KG1 (cell line): ENCODE results near the gene TRNAU1AP.
"Not testable (repeated sequence)": the region's sequence is repeated elsewhere in the genome, so short reads cannot be mapped to it uniquely, and the experiment has no call there.

ENCODE experiments used
- DNase-seq: peaks from one replicate; lab custom pipeline; 2025; lab: John Stamatoyannopoulos, UW

The TRNAU1AP gene

DNA sequence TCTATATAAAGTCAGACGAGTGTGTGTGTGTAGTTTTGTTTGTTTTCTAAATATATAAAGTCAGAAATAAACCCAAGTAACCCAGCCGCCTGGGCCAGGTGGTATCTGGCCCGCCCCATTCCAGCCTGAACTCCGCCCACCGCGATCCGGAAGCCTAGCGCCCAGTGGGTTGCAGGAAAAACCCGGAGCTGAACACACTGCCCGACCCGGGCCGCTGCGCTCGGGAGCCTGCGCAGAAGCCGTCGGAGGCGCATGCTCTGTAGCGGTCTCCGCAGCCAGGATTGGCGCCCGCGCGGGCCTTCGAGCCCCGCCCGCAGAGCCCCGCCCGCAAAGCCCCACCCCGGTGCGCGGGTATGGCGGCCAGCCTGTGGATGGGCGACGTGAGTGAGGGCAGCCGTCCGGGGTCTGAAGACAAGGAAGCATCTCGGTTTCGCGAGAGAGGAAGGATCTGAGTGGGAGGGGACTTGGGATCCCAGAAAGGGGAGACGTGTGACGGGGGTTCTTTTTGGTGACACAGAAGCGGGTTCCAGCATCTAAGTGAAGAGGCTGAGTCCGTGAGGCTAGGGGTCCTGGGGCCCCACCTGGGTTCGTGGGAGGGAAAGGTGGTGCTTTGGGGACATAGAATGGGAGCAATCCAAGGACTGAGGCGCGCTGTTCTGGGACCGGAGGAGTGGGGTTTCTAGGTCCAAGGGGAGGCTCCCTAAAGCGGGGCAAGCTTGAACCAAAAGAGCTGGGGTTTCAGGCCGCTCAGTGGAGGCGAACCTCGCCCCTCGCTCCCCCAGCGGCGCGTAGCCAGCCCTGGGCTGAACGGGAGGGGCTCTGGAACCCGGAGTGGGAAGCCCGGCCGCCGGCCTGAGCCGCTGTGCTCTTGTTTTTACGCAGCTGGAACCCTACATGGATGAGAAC is at the start of gene TRNAU1AP:
TSS of gene TRNAU1AP (plus strand) at position 328 of the 906 bp plus-strand sequence. CDS start at position 354, 26 bp downstream.
- DNase-seq = peak; percentile 95

DNA sequence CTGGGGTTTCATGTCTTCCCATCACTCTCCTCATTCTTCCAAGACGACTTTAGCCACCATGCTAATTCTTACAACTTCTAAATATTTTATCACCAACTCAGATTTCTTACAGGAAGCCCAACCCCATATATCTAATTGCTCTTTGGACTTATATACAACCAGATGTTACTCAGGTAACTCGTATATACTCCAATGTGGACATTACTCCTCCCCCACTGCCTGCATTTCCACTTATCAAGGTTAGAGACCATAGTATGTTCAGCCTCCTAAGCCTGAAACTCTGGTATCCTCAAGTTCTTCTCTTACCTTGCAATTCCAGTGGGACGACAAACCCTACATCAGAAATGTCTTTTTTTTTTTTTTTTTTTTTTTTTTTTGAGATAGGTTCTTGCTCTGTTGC is 49.8 kb upstream of the TRNAU1AP start:
- no peak for DNase-seq

DNA sequence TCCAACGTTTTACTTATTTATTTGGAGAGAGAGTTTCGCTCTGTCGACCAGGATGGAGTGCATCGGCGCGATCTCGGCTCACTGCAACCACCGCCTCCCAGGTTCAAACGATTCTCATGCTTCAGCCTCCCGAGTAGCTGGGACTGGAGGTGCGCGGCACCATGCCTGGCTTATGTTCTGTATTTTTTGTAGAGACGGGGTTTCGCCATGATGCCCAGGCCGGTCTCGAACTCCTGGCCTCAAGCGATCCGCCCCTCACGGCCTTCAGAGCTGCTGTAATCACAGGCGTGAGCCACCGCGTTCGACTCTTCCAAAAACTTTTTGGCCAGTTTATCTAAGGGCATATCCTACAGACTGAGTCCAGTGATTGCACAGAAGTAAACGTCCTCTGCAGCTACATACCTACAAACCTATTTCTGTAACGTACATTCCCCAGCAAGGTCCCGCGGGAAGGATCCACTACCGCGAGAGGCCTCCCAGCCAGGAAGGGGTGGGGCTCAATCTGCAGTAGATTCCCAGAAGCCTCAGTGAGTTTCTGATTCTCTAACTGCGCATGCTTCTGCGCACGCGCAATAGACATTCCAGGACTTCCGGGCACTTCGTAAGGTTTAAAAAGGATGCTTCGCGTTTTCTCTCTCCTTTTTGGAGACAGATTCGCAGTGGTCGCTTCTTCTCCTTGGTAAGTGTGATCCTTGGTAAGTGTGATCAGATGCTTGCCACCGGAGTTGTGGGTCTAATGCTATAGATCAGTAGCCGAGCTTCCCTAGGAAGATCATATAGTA is 47.3 kb upstream of the TRNAU1AP start, which contains the start of gene RCC1:
TSS of gene RCC1 (plus strand) at position 638 of the 782 bp plus-strand sequence. CDS start 23,824 bp downstream, outside the sequence.
- DNase-seq = peak; percentile 97

DNA sequence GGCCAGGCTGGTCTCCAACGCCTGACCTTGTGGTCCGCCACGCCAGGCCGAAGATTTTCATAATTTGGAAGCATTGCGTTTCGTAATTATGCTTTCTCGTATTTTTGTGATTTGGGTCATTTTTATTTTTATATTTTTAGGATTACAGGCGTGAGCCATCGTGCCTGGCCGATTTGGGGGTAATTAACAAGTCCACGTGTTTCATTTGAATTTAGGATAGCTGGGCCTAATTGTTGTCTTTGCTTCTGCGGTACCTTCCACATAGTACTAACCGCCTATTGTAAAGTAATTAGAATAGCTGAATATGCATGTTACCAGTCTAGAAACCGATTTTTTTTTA is 46.0 kb upstream of the TRNAU1AP start:
- DNase-seq = no peak

DNA sequence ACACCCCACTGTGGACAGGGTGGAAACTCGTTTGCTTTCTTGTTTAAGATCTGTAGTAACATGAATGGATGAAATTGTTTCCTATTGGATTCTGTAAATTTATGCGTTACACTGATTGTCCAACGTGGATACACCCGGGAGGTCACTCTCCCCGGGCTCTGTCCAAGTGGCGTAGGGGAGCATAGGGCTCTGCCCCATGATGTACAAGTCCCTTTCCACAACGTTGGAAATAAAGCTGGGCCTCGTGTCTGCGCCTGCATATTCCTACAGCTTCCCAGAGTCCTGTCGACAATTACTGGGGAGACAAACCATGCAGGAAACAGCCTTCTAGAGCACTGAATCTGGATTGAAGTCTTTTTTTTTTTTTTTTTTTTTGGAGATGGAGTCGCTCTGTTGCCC is 45.6 kb upstream of the TRNAU1AP start:
- DNase-seq = no peak

DNA sequence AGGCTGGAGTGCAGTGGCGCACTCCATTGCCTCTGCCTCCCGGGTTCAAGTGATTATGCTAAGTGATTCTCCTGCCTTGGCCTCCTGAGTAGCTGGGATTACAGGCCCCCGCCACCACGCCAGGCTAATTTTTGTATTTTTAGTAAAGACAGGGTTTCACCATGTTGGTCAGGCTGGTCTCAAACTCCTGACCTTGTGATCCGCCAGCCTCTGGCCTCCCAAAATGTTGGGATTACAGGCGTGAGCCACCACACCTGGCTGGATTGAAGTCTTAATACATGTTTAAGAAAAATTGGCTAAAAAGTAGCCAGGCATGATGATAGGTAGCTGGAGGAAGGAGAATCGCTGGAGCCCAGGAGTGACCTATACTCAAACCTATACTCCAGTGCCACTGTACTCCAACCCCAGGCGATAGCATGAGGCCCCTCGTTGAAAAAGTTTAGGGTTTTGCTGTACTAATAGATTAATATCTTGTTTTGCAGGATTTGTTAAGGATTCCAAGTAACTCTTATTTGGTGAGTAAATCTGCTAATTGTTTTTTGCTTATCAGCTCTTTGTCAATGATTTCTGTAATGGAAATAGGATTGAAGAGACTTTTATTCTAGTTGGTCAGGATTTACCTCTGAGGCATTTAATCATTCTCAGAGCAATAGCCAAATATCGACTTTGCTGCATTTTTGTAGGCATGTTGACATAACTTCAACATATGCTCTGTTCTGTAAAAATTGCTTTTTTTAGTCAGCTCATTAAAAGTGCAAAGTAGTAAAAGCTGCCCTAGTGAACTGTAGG is 45.0 kb upstream of the TRNAU1AP start:
- DNase-seq = no peak

DNA sequence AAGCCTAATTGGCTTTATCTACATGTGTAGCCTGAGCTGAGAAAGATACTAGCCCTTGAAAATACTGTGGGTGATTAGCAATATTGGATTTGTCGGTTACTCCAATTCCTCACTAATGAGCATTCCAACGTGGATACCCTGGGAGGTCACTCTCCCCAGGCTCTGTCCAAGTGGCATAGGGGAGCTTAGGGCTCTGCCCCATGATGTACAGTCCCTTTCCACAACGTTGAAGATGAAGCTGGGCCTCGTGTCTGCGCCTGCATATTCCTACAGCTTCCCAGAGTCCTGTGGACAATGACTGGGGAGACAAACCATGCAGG is 44.5 kb upstream of the TRNAU1AP start:
- no peak for DNase-seq

DNA sequence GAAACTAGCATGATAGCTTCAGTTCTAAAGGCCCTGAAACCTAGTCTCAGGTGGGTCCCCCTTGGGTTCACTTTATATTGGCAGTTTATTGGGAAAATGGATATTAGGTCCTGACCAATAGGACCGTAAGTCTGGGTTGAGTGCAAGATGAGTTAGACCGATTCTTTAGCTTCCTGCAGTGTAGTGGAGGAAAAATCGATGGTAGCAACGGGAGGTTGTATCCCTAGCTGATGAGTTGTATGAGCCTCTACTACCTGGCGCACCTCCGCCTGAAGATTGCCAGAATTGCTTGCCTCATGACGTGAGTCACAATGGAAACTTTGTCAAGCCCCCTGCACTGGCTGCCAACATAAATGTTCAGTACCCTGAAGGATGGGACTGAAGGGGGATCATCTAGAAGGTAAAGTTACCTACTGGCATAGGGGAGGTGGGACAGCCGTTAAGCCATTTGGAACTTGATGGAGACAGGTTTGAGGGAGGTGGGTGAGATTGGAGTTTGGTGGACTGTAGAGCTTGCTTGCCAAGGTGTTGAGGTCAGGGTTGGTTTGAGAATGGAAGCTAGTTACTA is 43.1 kb upstream of the TRNAU1AP start:
- no peak for DNase-seq

DNA sequence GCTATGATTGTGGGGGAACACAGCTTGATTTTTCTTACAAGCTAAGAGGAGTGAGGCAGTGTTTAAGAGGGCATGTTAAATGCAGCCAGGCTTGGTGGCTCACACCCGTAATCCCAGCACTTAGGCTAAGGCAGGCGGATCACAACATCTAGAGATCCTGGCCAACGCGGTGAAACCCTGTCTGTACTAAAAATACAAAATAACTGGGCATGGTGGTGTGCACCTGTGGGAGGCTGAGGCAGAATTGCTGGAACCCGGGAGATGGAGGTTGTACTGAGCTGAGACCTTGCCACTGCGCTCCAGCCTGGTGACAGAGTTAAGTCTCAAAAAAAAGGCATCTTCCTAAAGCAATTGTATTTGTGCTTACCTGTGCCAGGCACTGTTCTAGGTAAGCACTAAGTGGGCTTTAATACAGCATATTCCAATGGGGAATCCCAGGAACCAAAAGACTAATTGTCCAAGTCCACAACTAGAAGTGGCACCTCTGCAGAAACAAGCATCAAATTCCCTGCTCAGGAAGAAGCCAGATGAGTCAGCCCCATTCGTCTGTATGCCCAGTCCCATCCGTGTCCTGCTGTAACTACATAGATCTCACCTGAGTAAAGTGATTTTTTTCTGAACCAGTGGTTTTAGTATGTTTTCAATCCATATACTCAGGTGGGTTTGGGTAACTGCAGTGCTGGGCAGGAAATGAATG is 42.5 kb upstream of the TRNAU1AP start:
- peak; percentile 36 for DNase-seq

DNA sequence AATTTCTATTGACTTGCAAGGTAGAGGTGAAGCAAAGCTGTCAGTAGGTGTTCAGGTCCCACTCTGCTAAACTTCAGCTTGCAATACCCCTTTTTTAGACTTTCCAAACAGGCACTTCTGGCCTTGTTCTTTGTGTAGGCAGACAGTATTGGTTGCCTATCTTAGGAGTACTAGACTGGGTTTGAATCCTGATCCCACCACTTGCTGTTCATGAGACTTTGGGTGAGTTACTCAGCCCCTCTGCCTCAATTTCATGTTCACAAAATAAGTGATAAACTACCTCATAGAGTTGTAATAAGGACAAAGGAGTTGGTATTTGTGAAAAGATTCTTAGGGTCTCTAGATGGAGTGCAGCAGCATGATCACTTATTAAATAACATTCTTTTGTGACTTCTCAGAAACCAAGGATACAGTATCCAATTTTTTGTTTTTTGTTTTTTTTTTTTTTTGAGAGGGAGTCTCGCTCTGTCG is 41.9 kb upstream of the TRNAU1AP start:
- no peak for DNase-seq

DNA sequence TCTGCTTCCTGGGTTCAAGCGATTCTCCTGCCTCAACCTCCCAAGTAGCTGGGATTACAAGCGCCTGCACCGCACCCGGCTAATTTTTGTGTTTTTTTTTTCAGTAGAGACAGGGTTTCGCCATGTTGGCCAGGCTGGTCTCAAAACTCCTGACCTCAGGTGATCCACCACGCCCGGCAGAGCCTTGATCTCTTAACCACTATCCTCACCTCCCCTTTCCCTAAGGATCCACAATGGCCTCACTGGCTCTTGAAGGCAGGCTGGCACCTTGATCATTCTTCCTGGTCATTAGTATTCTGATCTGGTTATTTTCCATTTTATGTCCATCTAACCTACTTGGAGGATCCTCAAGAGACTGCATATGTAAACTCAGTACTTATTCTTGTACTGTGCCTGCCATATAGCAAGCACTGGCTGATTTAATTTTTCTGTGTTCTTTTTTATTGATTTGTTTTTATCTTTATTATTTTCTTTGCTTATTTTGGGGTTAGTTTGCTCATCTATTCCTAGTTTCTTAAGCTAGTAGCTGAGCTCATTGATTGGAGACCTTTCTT is 40.8 kb upstream of the TRNAU1AP start:
- DNase-seq = no peak

DNA sequence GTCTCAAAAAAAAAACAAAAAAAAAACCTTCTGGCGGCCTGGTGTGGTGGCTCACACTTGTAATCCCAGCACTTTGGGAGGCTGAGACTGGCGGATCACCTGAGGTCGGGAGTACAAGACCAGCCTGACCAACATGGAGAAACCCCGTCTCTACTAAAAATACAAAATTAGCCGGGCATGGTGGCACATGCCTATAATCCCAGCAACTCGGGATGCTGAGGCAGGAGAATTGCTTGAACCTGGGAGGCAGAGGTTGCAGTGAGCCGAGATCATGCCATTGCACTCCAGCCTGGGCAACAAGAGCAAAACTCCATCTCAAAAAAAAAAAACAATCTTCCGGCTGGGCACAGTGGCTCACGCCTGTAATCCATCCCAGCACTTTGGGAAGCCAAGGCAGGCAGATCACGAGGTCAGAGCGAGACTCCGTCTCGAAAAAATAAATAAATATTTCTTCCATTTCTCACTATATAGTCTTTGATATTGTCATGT is 38.4 kb upstream of the TRNAU1AP start:
- not testable (repeated sequence) for DNase-seq

DNA sequence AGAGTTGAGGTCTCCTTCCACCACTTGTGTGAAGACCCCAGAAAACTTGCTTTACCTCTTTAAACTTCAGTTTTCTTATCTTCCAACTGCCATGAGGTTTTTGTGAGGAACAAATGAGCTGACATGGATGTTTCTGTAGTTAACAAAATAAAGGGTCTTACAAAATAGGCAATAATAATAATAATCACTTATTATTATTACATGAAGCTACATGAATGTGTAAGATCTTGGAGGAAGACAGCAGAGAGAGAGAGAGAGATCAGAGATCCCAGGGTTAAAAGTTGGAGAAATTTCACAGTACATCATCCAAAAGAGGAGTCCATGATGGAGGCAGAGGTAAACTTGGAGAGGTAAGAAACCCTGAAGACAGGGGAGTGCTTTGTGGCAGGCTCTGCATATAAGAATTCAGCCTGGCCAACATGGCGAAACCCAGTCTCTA is 36.3 kb upstream of the TRNAU1AP start:
- DNase-seq = no peak

DNA sequence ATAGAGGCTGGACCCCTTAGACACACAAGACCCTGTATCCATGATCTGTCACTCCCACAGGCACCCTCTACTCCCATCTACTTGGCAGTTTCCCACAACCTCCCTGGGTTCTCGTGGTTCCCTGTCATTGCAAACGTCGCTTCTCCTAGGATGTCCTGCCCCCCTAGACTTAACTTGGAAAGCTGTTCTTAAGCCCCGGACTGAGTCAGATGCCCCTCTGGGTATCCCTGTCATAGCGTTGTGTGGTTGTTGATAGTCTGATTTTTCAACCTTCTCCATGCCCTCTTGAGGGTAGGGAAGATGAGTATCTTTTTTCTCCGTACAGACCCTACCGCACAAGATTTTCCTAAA is 35.3 kb upstream of the TRNAU1AP start:
- no peak for DNase-seq

DNA sequence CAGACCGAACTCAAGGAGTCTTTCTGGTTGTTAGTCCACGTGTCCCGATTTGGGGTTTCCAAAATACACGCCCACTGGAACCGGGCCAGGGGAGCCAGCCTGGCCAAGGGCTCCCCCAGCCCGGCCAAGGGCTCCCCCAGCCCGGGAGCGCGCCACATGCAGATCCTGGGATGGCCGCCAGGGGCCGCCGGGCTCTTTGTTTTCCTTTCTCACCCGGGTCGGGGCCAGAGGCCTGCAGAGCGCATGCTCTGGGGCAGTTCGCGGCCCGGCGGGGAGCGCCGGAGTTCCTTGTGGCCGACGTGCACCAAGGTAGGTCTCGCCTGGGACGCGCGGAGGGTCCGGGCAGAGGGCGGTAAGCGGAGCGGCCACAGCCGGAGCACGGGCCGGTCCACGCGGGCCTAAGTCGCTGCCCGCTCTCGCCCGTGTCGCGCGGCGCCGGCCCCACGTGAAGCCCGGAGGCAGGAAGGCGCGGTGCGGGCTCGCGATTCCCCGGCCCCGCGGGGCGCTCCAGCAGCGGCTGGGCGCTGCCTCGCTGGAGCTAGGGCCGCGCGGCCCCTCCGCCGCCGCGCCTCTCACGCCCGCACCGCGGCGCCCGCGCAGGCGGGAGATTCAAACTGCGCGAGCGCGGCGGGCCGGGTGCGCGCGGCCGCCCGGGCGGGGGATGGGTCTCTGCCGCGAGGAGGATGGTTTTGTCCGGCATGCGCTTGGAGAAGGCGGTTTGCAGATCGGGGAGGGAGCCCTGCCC is 34.7 kb upstream of the TRNAU1AP start:
- peak; percentile 75 for DNase-seq

DNA sequence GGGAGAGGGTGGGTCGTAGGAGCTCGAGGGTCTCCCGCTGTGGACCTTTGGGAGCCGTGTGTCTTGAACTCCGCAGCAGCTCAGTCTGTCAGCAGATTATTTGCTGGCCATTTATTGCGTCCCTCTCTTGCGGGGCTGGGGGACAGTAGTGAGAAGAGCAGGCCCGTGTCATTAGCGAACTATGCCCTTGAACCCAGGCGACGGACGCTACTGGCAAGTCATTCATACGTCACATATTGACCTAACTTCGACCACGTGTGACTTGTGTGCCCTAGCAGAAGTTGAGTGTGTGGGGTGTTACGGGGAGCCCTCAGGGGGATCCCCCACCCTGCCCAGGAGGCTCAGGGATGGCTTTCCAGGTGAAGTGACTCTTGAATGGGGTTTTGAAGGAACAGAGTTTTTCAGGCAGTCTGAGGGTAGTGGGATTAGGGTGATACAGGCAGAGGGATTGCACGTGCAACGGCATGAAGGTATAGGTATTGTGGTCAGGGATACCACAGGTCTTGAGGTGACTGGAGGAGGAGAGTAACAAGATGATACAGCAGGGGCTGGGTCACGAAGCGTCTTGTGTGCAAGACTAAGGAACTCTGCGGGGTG is 34.0 kb upstream of the TRNAU1AP start:
- no peak for DNase-seq

DNA sequence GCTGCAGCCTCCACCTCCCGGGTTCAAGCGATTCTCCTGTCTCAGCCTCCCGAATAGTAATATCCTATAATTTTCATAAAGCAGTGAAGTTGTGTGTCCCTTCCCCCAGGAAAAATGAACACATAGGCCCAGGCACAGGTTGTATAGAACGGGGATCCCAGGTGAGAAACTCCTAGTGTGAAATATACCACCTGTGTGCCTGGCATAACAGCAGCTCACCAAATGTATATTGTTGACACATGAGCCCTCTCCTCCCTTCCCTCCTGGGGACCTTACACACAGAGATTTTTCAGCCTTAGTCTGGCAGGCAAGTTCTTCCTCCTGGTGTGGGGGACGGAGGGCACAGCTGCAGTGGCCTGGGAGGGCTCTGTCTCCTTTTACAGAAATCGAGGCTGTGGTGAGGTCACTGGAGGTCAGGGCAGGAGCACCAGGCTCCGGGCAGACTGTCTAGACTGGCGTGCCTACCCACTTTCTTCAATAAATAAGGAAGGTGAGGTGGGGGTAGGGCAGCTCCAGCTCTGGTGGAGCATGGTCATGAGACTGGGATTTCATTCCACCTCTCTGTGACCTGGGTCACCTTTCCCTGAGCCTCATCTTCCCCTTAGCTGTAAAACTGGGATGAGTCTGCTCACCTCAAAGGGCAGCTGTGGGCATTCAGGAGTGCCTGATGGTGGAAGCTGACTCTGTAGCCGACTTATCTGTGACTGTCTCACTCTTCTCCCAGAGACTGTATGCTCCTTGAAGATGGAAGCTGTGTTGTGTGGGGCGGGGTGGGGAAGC is 32.7 kb upstream of the TRNAU1AP start:
- DNase-seq = no peak

DNA sequence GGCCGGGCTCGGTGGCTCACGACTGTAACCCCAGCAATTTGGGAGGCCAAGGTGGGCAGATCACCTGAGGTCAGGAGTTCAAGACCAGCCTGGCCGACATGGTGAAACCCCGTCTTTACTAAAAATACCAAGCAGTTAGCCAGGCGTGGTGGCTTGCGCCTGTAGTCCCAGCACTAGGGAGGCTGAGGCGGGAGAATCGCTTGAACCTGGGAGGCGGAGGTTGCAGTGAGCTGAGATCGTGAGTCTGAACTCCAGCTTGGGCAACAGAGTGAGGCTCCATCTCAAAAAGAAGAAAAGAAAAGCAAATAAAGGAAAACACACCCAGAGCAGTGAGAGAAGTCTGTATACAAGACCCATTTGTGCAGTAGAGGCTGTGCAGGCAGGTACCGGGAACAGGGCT is 32.1 kb upstream of the TRNAU1AP start:
- not testable (repeated sequence) for DNase-seq
